SK-N-SH treated with all-trans-retinoic acid at 6 μM for 48 hours (cell line): ENCODE measurements around the gene SGIP1.

Experiments used
- ATAC-seq: fragments of 200-7000 bp; cut with Tn5 transposase; 3 replicates; pipeline ENCODE4 v1.9.1; 2020; ENCODE audit warnings: mild to moderate bottlenecking, moderate library complexity
- ARNTL ChIP-seq: fragments of 450-650 bp; formaldehyde crosslinking; IDR thresholded peaks from 2 replicates; pipeline ENCODE4 v1.5.0; 2020; ENCODE audit warnings: low read depth, mild to moderate bottlenecking, moderate library complexity, borderline replicate concordance
- BACH2 ChIP-seq: fragments of 250-450 bp; sonication (Bioruptor Pico); IDR thresholded peaks from 2 replicates; pipeline ENCODE4 v1.9.0; 2021; ENCODE audit warnings: mild to moderate bottlenecking, borderline replicate concordance
- CREB5 ChIP-seq: fragments of 250-450 bp; sonication (Bioruptor Pico); IDR thresholded peaks from 2 replicates; pipeline ENCODE4 v1.5.1; 2020; ENCODE audit warnings: low read depth, mild to moderate bottlenecking, moderate library complexity
- CSDC2 ChIP-seq: fragments of 250-450 bp; sonication (Bioruptor Pico); IDR thresholded peaks from 2 replicates; pipeline ENCODE4 v1.5.0; 2020; ENCODE audit warnings: mild to moderate bottlenecking, moderate library complexity
- CSRNP3 ChIP-seq: fragments of 250-450 bp; sonication (Bioruptor Pico); IDR thresholded peaks from 2 replicates; pipeline ENCODE4 v1.5.1; 2021; ENCODE audit warnings: mild to moderate bottlenecking, moderate library complexity
- GLIS3 ChIP-seq: fragments of 250-450 bp; sonication (Bioruptor Pico); IDR thresholded peaks from 2 replicates; pipeline ENCODE4 v1.5.0; 2020; ENCODE audit warnings: mild to moderate bottlenecking, moderate library complexity
- ISL1 ChIP-seq: fragments of 250-450 bp; sonication (Bioruptor Pico); IDR thresholded peaks from 2 replicates; pipeline ENCODE4 v2.1.2; 2022; ENCODE audit warnings: mild to moderate bottlenecking, moderate library complexity
- OSR1 ChIP-seq: fragments of 250-450 bp; sonication (Bioruptor Pico); IDR thresholded peaks from 2 replicates; pipeline ENCODE4 v1.8.0; 2022; ENCODE audit warnings: moderate library complexity, mild to moderate bottlenecking, inconsistent platforms
- PATZ1 ChIP-seq: fragments of 250-450 bp; sonication (Bioruptor Pico); IDR thresholded peaks from 2 replicates; pipeline ENCODE4 v1.8.0; 2020; ENCODE audit warnings: mild to moderate bottlenecking, moderate library complexity, borderline replicate concordance
- POU6F1 ChIP-seq: fragments of 250-450 bp; sonication (Bioruptor Pico); IDR thresholded peaks from 2 replicates; pipeline ENCODE4 v1.8.0; 2021; ENCODE audit warnings: low read depth, mild to moderate bottlenecking, moderate library complexity, borderline replicate concordance
- PPARA ChIP-seq: fragments of 250-450 bp; sonication (Bioruptor Pico); IDR thresholded peaks from 2 replicates; pipeline ENCODE4 v1.5.0; 2020; ENCODE audit warnings: mild to moderate bottlenecking, borderline replicate concordance
- RARB ChIP-seq: fragments of 250-450 bp; sonication (Bioruptor Pico); IDR thresholded peaks from 2 replicates; pipeline ENCODE4 v1.8.0; 2021; ENCODE audit warnings: mild to moderate bottlenecking, moderate library complexity
- SNAI2 ChIP-seq: fragments of 250-450 bp; sonication (Bioruptor Pico); IDR thresholded peaks from 2 replicates; pipeline ENCODE4 v1.5.0; 2020; ENCODE audit warnings: mild to moderate bottlenecking, moderate library complexity
- TCF4 ChIP-seq: fragments of 250-450 bp; sonication (Bioruptor Pico); IDR thresholded peaks from 2 replicates; pipeline ENCODE4 v1.8.0; 2021; ENCODE audit warnings: mild to moderate bottlenecking, moderate library complexity, borderline replicate concordance
- TOX ChIP-seq: fragments of 250-450 bp; sonication (Bioruptor Pico); IDR thresholded peaks from 2 replicates; pipeline ENCODE4 v1.8.0; 2021; ENCODE audit warnings: mild to moderate bottlenecking, moderate library complexity, borderline replicate concordance
- TSHZ2 ChIP-seq: fragments of 250-450 bp; sonication (Bioruptor Pico); IDR thresholded peaks from 2 replicates; pipeline ENCODE4 v1.5.0; 2020; ENCODE audit warnings: mild to moderate bottlenecking, moderate library complexity
- ZFP3 ChIP-seq: fragments of 250-450 bp; sonication (Bioruptor Pico); IDR thresholded peaks from 2 replicates; pipeline ENCODE4 v1.5.0; 2020; ENCODE audit warnings: mild to moderate bottlenecking, moderate library complexity
- ZFP30 ChIP-seq: fragments of 450-650 bp; formaldehyde crosslinking; IDR thresholded peaks from 2 replicates; pipeline ENCODE4 v1.5.0; 2022; ENCODE audit warnings: mild to moderate bottlenecking, moderate library complexity
- ZNF565 ChIP-seq: fragments of 450-650 bp; formaldehyde crosslinking; conservative IDR thresholded peaks from 2 replicates; pipeline ENCODE4 v1.5.0; 2020; ENCODE audit warnings: low read depth, mild to moderate bottlenecking, moderate library complexity
- ZNF8 ChIP-seq: fragments of 450-650 bp; formaldehyde crosslinking; IDR thresholded peaks from 2 replicates; pipeline ENCODE4 v1.5.0; 2020; ENCODE audit warnings: mild to moderate bottlenecking, moderate library complexity

SGIP1 gene

GRCh38 chr1:66777831-66778230 is 243.9 kb downstream of the SGIP1 start:
- TF ChIP-seq CREB5 (CRISPR knock-in tag) (no peak), BACH2 (CRISPR knock-in tag) (no peak), ZNF565 (CRISPR knock-in tag) (no peak), ARNTL (CRISPR knock-in tag) (no peak), OSR1 (no peak), RARB (CRISPR knock-in tag) (no peak), ZFP3 (CRISPR knock-in tag) (no peak), ISL1 (no peak), TCF4 (CRISPR knock-in tag) (no peak), ZFP30 (no peak), PPARA (CRISPR knock-in tag) (no peak), SNAI2 (CRISPR knock-in tag) (no peak), TSHZ2 (CRISPR knock-in tag) (no peak), CSRNP3 (CRISPR knock-in tag) (no peak), POU6F1 (CRISPR knock-in tag) (no peak), PATZ1 (CRISPR knock-in tag) (no peak), ZNF8 (CRISPR knock-in tag) (no peak), CSDC2 (no peak)
- TF ChIP-seq, all 23 proteins: peak for 0
- ATAC-seq = no peak

- TF ChIP-seq TSHZ2 (CRISPR knock-in tag) (no peak), ZFP3 (CRISPR knock-in tag) (no peak), BACH2 (CRISPR knock-in tag) (no peak), CSDC2 (no peak), ISL1 (no peak), CSRNP3 (CRISPR knock-in tag) (no peak), GLIS3 (no peak), CREB5 (CRISPR knock-in tag) (no peak), ARNTL (CRISPR knock-in tag) (no peak), PPARA (CRISPR knock-in tag) (no peak), ZNF8 (CRISPR knock-in tag) (no peak), TOX (CRISPR knock-in tag) (no peak), RARB (CRISPR knock-in tag) (no peak)
- TF ChIP-seq, all 23 proteins: peak for 0
- ATAC-seq = no peak
These were observed 244.3 kb downstream of the SGIP1 start for GRCh38 chr1:66778266-66778665.
